ENCODE results near the gene FHOD1. TPM values are rescaled to one million over a fixed set of nuclear protein-coding genes. Genes with fewer than 3 reads are reported as not detected.
A peak's percentile ranks its signal among the peaks of the same experiment; 100 is the strongest.

Gene FHOD1
- total and polyA plus RNA-seq, 2 donors = 5.6 to 27.8 TPM

- H3K4me3 ChIP-seq (ENCODE audit: low read length in 2 of 2) = peak within 1 kb of the TSS; percentile 89 to 97
- peak within 1 kb of the TSS; percentile 43 to 64 for H3K27ac ChIP-seq (ENCODE audit: low read depth in 1 of 2, low read length in 1 of 2)
- no peaks in the 10 kb centered on the region for H3K9me3 ChIP-seq (ENCODE audit: control insufficient read depth in 2 of 2, insufficient read depth in 1 of 2, low read length in 1 of 2)
- peaks cover 0 to 16% of the 10 kb centered on the region in 2 donors for H3K27me3 ChIP-seq (ENCODE audit: control insufficient read depth in 2 of 2, insufficient read depth in 1 of 2, low read length in 1 of 2)
- under 1% methylated on average over 54 of the region's 54 CpGs for WGBS
- peak; percentile 70 to 93 (median 81) for DNase-seq (ENCODE audit: low read depth in 6 of 9, low spot score in 9 of 9)
- H3K36me3 ChIP-seq (ENCODE audit: control insufficient read depth in 2 of 2, insufficient read depth in 2 of 2, low read length in 1 of 2) = peaks cover 29 to 39% of the 10 kb centered on the region in 2 donors
- H3K4me1 ChIP-seq (ENCODE audit: control insufficient read depth in 2 of 2, insufficient read depth in 2 of 2, low read length in 2 of 2) = peaks cover 19 to 21% of the 10 kb centered on the region in 2 donors
Observed at GRCh38 chr16:67191995-67192681, 55.1 kb downstream of the FHOD1 start, which contains the start of gene E2F4. E2F4 (plus strand) TSS chr16:67192155; CDS start chr16:67192228, 73 bp downstream.

- Histone ChIP-seq H3K27me3 (ENCODE audit: control insufficient read depth in 2 of 2, insufficient read depth in 1 of 2, low read length in 1 of 2) (peaks cover 0 to 22% of the 10 kb centered on the region in 2 donors), H3K4me1 (ENCODE audit: control insufficient read depth in 2 of 2, insufficient read depth in 2 of 2, low read length in 2 of 2) (peaks cover 19 to 21% of the 10 kb centered on the region in 2 donors), H3K9me3 (ENCODE audit: control insufficient read depth in 2 of 2, insufficient read depth in 1 of 2, low read length in 1 of 2) (no peaks in the 10 kb centered on the region), H3K36me3 (ENCODE audit: control insufficient read depth in 2 of 2, insufficient read depth in 2 of 2, low read length in 1 of 2) (peaks cover 23 to 33% of the 10 kb centered on the region in 2 donors), H3K27ac (ENCODE audit: low read depth in 1 of 2, low read length in 1 of 2) (no peak overlapping the region), H3K4me3 (ENCODE audit: low read length in 2 of 2) (peak overlapping the region; percentile 89 to 97)
- no peak for DNase-seq (ENCODE audit: low read depth in 6 of 9, low spot score in 9 of 9)
- 40% methylated on average over 9 of the region's 9 CpGs for WGBS
Observed at GRCh38 chr16:67191411-67191994, 55.8 kb downstream of the FHOD1 start.

- Histone ChIP-seq H3K4me3 (ENCODE audit: low read length in 2 of 2) (no peak overlapping the region), H3K4me1 (ENCODE audit: control insufficient read depth in 2 of 2, insufficient read depth in 2 of 2, low read length in 2 of 2) (peaks cover 19 to 21% of the 10 kb centered on the region in 2 donors), H3K36me3 (ENCODE audit: control insufficient read depth in 2 of 2, insufficient read depth in 2 of 2, low read length in 1 of 2) (peaks cover 16 to 25% of the 10 kb centered on the region in 2 donors), H3K27ac (ENCODE audit: low read depth in 1 of 2, low read length in 1 of 2) (no peak overlapping the region), H3K9me3 (ENCODE audit: control insufficient read depth in 2 of 2, insufficient read depth in 1 of 2, low read length in 1 of 2) (no peaks in the 10 kb centered on the region), H3K27me3 (ENCODE audit: control insufficient read depth in 2 of 2, insufficient read depth in 1 of 2, low read length in 1 of 2) (peaks cover 6 to 30% of the 10 kb centered on the region in 2 donors)
- 96% methylated on average over 13 of the region's 13 CpGs for WGBS
- no peak for DNase-seq (ENCODE audit: low read depth in 6 of 9, low spot score in 9 of 9)
Observed at GRCh38 chr16:67190448-67191399, 56.6 kb downstream of the FHOD1 start.

- no peaks in the 10 kb centered on the region for H3K9me3 ChIP-seq (ENCODE audit: control insufficient read depth in 2 of 2, insufficient read depth in 1 of 2, low read length in 1 of 2)
- 72% methylated on average over 6 of the region's 6 CpGs for WGBS
- H3K4me1 ChIP-seq (ENCODE audit: control insufficient read depth in 2 of 2, insufficient read depth in 2 of 2, low read length in 2 of 2) = peaks cover 21 to 27% of the 10 kb centered on the region in 2 donors
- H3K27ac ChIP-seq (ENCODE audit: low read depth in 1 of 2, low read length in 1 of 2) = no peak within 1 kb of the TSS
- H3K36me3 ChIP-seq (ENCODE audit: control insufficient read depth in 2 of 2, insufficient read depth in 2 of 2, low read length in 1 of 2) = peaks cover 10 to 18% of the 10 kb centered on the region in 2 donors
- H3K27me3 ChIP-seq (ENCODE audit: control insufficient read depth in 2 of 2, insufficient read depth in 1 of 2, low read length in 1 of 2) = peaks cover 12 to 37% of the 10 kb centered on the region in 2 donors
- no peak within 1 kb of the TSS for H3K4me3 ChIP-seq (ENCODE audit: low read length in 2 of 2)
- no peak for DNase-seq (ENCODE audit: low read depth in 6 of 9, low spot score in 9 of 9)
Observed at GRCh38 chr16:67190041-67190440, 57.2 kb downstream of the FHOD1 start, which contains the start of gene EXOC3L1. EXOC3L1 (minus strand) TSS chr16:67190136; CDS start chr16:67189676, 460 bp downstream.

- no peak for DNase-seq (ENCODE audit: low read depth in 6 of 9, low spot score in 9 of 9)
- 96% methylated on average over 15 of the region's 15 CpGs for WGBS
- peaks cover 27 to 35% of the 10 kb centered on the region in 2 donors for H3K4me1 ChIP-seq (ENCODE audit: control insufficient read depth in 2 of 2, insufficient read depth in 2 of 2, low read length in 2 of 2)
Observed at GRCh38 chr16:67188798-67189197, 58.5 kb downstream of the FHOD1 start.

GRCh38 chr16:67188323-67188722 lies 59.0 kb downstream of the FHOD1 start:
- peaks cover 0 to 1% of the 10 kb centered on the region in 2 donors for H3K36me3 ChIP-seq (ENCODE audit: control insufficient read depth in 2 of 2, insufficient read depth in 2 of 2, low read length in 1 of 2)
- 91% methylated on average over 4 of the region's 4 CpGs for WGBS
- H3K27ac ChIP-seq (ENCODE audit: low read depth in 1 of 2, low read length in 1 of 2) = no peak overlapping the region
- no peak overlapping the region for H3K4me3 ChIP-seq (ENCODE audit: low read length in 2 of 2)
- peaks cover 0 to 3% of the 10 kb centered on the region in 2 donors for H3K9me3 ChIP-seq (ENCODE audit: control insufficient read depth in 2 of 2, insufficient read depth in 1 of 2, low read length in 1 of 2)
- H3K4me1 ChIP-seq (ENCODE audit: control insufficient read depth in 2 of 2, insufficient read depth in 2 of 2, low read length in 2 of 2) = peaks cover 24 to 32% of the 10 kb centered on the region in 2 donors
- H3K27me3 ChIP-seq (ENCODE audit: control insufficient read depth in 2 of 2, insufficient read depth in 1 of 2, low read length in 1 of 2) = peaks cover 18 to 49% of the 10 kb centered on the region in 2 donors
- DNase-seq (ENCODE audit: low read depth in 6 of 9, low spot score in 9 of 9) = no peak

More at GRCh38 chr16:67188798-67189197, 58.5 kb downstream of the FHOD1 start:
- no peak overlapping the region for H3K27ac ChIP-seq (ENCODE audit: low read depth in 1 of 2, low read length in 1 of 2)
- no peak overlapping the region for H3K4me3 ChIP-seq (ENCODE audit: low read length in 2 of 2)
- peaks cover 18 to 49% of the 10 kb centered on the region in 2 donors for H3K27me3 ChIP-seq (ENCODE audit: control insufficient read depth in 2 of 2, insufficient read depth in 1 of 2, low read length in 1 of 2)
- H3K36me3 ChIP-seq (ENCODE audit: control insufficient read depth in 2 of 2, insufficient read depth in 2 of 2, low read length in 1 of 2) = peaks cover 0 to 6% of the 10 kb centered on the region in 2 donors
- H3K9me3 ChIP-seq (ENCODE audit: control insufficient read depth in 2 of 2, insufficient read depth in 1 of 2, low read length in 1 of 2) = peaks cover 0 to 3% of the 10 kb centered on the region in 2 donors

GRCh38 chr16:67187175-67187890 lies 59.9 kb downstream of the FHOD1 start:
- WGBS = 94% methylated on average over 26 of the region's 26 CpGs
- Histone ChIP-seq H3K4me3 (ENCODE audit: low read length in 2 of 2) (no peak overlapping the region), H3K36me3 (ENCODE audit: control insufficient read depth in 2 of 2, insufficient read depth in 2 of 2, low read length in 1 of 2) (no peaks in the 10 kb centered on the region), H3K9me3 (ENCODE audit: control insufficient read depth in 2 of 2, insufficient read depth in 1 of 2, low read length in 1 of 2) (peaks cover 0 to 3% of the 10 kb centered on the region in 2 donors), H3K27me3 (ENCODE audit: control insufficient read depth in 2 of 2, insufficient read depth in 1 of 2, low read length in 1 of 2) (peaks cover 18 to 49% of the 10 kb centered on the region in 2 donors), H3K4me1 (ENCODE audit: control insufficient read depth in 2 of 2, insufficient read depth in 2 of 2, low read length in 2 of 2) (peaks cover 17 to 30% of the 10 kb centered on the region in 2 donors), H3K27ac (ENCODE audit: low read depth in 1 of 2, low read length in 1 of 2) (no peak overlapping the region)
- DNase-seq (ENCODE audit: low read depth in 6 of 9, low spot score in 9 of 9) = no peak

- H3K27ac ChIP-seq (ENCODE audit: low read depth in 1 of 2, low read length in 1 of 2) = no peak overlapping the region
- H3K36me3 ChIP-seq (ENCODE audit: control insufficient read depth in 2 of 2, insufficient read depth in 2 of 2, low read length in 1 of 2) = no peaks in the 10 kb centered on the region
- 83% methylated on average over 5 of the region's 5 CpGs for WGBS
- H3K9me3 ChIP-seq (ENCODE audit: control insufficient read depth in 2 of 2, insufficient read depth in 1 of 2, low read length in 1 of 2) = peaks cover 0 to 3% of the 10 kb centered on the region in 2 donors
- H3K4me1 ChIP-seq (ENCODE audit: control insufficient read depth in 2 of 2, insufficient read depth in 2 of 2, low read length in 2 of 2) = peaks cover 14 to 29% of the 10 kb centered on the region in 2 donors
- H3K4me3 ChIP-seq (ENCODE audit: low read length in 2 of 2) = no peak overlapping the region
- peaks cover 18 to 49% of the 10 kb centered on the region in 2 donors for H3K27me3 ChIP-seq (ENCODE audit: control insufficient read depth in 2 of 2, insufficient read depth in 1 of 2, low read length in 1 of 2)
- DNase-seq (ENCODE audit: low read depth in 6 of 9, low spot score in 9 of 9) = no peak
Observed at GRCh38 chr16:67186550-67186950, 60.7 kb downstream of the FHOD1 start.

All from thymus (tissue), 11 donors.